ENCODE results near the gene MTHFD1L.
"Not testable (repeated sequence)": the region's sequence is repeated elsewhere in the genome, so short reads cannot be mapped to it uniquely, and the experiment has no call there.

The MTHFD1L gene

GRCh38 chr6:150857062-150857944, 8.2 kb upstream of the MTHFD1L start:
- ATAC-seq (ENCODE audit: insufficient read depth, low read depth) (no peak), DNase-seq (no peak)
- Histone ChIP-seq H2AFZ (ENCODE audit: low read depth, low read length) (no peak overlapping the region), H4K20me1 (ENCODE audit: insufficient read depth, low read length) (no peaks in the 10 kb centered on the region), H3K9me3 (ENCODE audit: insufficient read depth, low read length, severe bottlenecking) (no peaks in the 10 kb centered on the region), H3K79me2 (ENCODE audit: insufficient read depth, low read length) (no peaks in the 10 kb centered on the region), H3K36me3 (ENCODE audit: insufficient read depth, low read length) (no peaks in the 10 kb centered on the region), H3K4me3 (ENCODE audit: low read depth in 1 of 2, low read length in 2 of 2) (no peak overlapping the region), H3K27ac (ENCODE audit: low read length) (no peak overlapping the region), H3K27me3 (ENCODE audit: insufficient read depth, low read length, poor library complexity) (peaks cover 9% of the 10 kb centered on the region), H3K9ac (ENCODE audit: low read depth, low read length) (no peak overlapping the region), H3K4me2 (ENCODE audit: insufficient read depth, low read length) (no peak overlapping the region), H3K4me1 (ENCODE audit: insufficient read depth, low read length) (peaks cover 9% of the 10 kb centered on the region)
- TF ChIP-seq EZH2 (IDR thresholded peaks at IDR 0.05; ENCODE audit: borderline replicate concordance, low read depth, low read length, severe bottlenecking), result no peak
- no peak for TF ChIP-seq CTCF (IDR thresholded peaks at IDR 0.05; ENCODE audit: borderline replicate concordance, extremely low read depth, low read length, poor library complexity, severe bottlenecking)

- Histone ChIP-seq H4K20me1 (ENCODE audit: insufficient read depth, low read length) (no peaks in the 10 kb centered on the region), H3K79me2 (ENCODE audit: insufficient read depth, low read length) (no peaks in the 10 kb centered on the region), H3K4me1 (ENCODE audit: insufficient read depth, low read length) (peaks cover 15% of the 10 kb centered on the region), H3K9me3 (ENCODE audit: insufficient read depth, low read length, severe bottlenecking) (no peaks in the 10 kb centered on the region), H3K4me2 (ENCODE audit: insufficient read depth, low read length) (no peak overlapping the region), H3K9ac (ENCODE audit: low read depth, low read length) (no peak overlapping the region), H2AFZ (ENCODE audit: low read depth, low read length) (no peak overlapping the region), H3K27me3 (ENCODE audit: insufficient read depth, low read length, poor library complexity) (peaks cover 13% of the 10 kb centered on the region), H3K27ac (ENCODE audit: low read length) (no peak overlapping the region), H3K36me3 (ENCODE audit: insufficient read depth, low read length) (no peaks in the 10 kb centered on the region), H3K4me3 (ENCODE audit: low read depth in 1 of 2, low read length in 2 of 2) (no peak overlapping the region)
- ATAC-seq (ENCODE audit: insufficient read depth, low read depth), result no peak
- TF ChIP-seq CTCF (IDR thresholded peaks at IDR 0.05; ENCODE audit: borderline replicate concordance, extremely low read depth, low read length, poor library complexity, severe bottlenecking) (no peak), EZH2 (IDR thresholded peaks at IDR 0.05; ENCODE audit: borderline replicate concordance, low read depth, low read length, severe bottlenecking) (no peak)
- no peak for DNase-seq
Observed at GRCh38 chr6:150857945-150858308, 7.6 kb upstream of the MTHFD1L start.

GRCh38 chr6:150861448-150862168, 3.9 kb upstream of the MTHFD1L start:
- H3K9ac ChIP-seq (ENCODE audit: low read depth, low read length), result not testable (repeated sequence)

More at GRCh38 chr6:150861448-150862168, 3.9 kb upstream of the MTHFD1L start:
- Histone ChIP-seq H3K79me2 (ENCODE audit: insufficient read depth, low read length) (peaks cover 11% of the 10 kb centered on the region), H3K27me3 (ENCODE audit: insufficient read depth, low read length, poor library complexity) (peaks cover 23% of the 10 kb centered on the region), H3K4me1 (ENCODE audit: insufficient read depth, low read length) (peaks cover 26% of the 10 kb centered on the region)
- not testable (repeated sequence) for H3K4me3 ChIP-seq (ENCODE audit: low read depth in 1 of 2, low read length in 2 of 2); H3K36me3 ChIP-seq (ENCODE audit: insufficient read depth, low read length); H2AFZ ChIP-seq (ENCODE audit: low read depth, low read length); H4K20me1 ChIP-seq (ENCODE audit: insufficient read depth, low read length); H3K4me2 ChIP-seq (ENCODE audit: insufficient read depth, low read length); H3K27ac ChIP-seq (ENCODE audit: low read length); H3K9me3 ChIP-seq (ENCODE audit: insufficient read depth, low read length, severe bottlenecking)
- ATAC-seq (ENCODE audit: insufficient read depth, low read depth), result peak; percentile 19; the same call in 2 of the 3 replicates
- DNase-seq, result peak; percentile 52

Data from DND-41 (cell line).